ENCODE measurements around the gene TMED4.

TMED4 gene

DNA sequence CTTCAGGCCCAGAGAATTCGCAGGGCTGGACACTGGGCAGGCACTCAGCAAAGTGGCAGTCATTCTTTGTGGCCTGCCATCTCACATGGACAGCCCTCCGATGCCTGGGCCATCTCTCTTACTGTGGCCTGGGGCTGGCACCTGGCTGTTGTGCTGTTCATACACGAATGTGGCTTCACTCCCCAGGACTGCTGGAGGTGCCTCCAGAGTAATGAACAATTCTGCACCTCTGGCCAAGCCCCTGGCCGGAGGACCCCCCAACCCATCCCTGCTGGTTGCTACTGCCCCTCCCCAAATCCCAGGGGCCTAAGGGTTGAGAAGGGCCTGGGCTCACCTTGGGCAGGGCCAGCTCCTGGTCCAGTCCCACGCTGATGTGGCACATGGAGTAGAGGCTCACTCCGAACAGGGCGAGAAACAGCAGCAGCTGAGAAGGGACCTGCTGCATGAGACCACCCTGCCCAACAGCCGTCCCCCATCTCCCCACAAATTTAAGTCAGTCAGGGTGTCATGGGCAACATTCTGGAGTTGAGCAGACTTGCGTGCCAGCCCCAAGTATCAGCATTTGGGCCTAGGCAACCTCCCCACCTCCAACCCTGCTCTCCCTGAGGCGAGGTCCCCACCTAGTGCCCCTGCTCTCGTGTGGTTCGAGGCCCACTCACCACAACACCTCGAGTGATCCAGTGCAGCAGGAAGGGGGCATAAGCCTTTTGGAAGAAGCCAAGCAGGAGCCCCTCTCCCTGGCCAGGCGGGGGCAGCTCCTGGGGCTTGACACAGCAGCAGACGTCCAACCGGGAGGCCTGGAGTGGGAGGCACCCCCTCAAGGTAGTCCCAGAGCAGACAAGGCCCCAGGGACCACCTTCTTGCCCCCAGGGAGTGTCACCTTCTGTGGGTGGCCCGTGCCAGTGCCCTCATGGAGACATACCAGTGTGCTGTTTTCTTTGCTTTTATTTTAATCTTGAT lies 50.3 kb downstream of the TMED4 start:
- in situ Hi-C loops (cut with MboI; ENCODE audit: low sequenced_read_pairs, unreplicated experiment) = no loop called here
- peak; percentile 35 for DNase-seq (ENCODE audit: low spot score)
- TF ChIP-seq, protein P1, sequence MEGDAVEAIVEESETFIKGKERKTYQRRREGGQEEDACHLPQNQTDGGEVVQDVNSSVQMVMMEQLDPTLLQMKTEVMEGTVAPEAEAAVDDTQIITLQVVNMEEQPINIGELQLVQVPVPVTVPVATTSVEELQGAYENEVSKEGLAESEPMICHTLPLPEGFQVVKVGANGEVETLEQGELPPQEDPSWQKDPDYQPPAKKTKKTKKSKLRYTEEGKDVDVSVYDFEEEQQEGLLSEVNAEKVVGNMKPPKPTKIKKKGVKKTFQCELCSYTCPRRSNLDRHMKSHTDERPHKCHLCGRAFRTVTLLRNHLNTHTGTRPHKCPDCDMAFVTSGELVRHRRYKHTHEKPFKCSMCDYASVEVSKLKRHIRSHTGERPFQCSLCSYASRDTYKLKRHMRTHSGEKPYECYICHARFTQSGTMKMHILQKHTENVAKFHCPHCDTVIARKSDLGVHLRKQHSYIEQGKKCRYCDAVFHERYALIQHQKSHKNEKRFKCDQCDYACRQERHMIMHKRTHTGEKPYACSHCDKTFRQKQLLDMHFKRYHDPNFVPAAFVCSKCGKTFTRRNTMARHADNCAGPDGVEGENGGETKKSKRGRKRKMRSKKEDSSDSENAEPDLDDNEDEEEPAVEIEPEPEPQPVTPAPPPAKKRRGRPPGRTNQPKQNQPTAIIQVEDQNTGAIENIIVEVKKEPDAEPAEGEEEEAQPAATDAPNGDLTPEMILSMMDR (IDR thresholded peaks at IDR 0.05; ENCODE audit: borderline replicate concordance, control extremely low read depth, extremely low read depth, insufficient read depth, missing control alignments) = no peak

GRCh38 chr7:44530990-44531389 lies 51.0 kb downstream of the TMED4 start:
- in situ Hi-C loops (cut with MboI; ENCODE audit: low sequenced_read_pairs, unreplicated experiment) = no loop called here
- TF ChIP-seq, protein P1 (IDR thresholded peaks at IDR 0.05; ENCODE audit: borderline replicate concordance, control extremely low read depth, extremely low read depth, insufficient read depth, missing control alignments) = no peak
- DNase-seq (ENCODE audit: low spot score) = no peak
